GM18526 (cell line): Measurements from ENCODE around the gene DCHS1.

Experiments used
- POLR2A ChIP-seq: IDR thresholded peaks from 3 replicates; pipeline ENCODE4 v1.6.1; 2011; ENCODE audit not compliant: insufficient read length; ENCODE audit errors: extremely low read depth

DCHS1 gene

GRCh38 chr11:6637871-6638270 lies 17.7 kb downstream of the DCHS1 start:
- TF ChIP-seq POLR2A = no peak

DNA sequence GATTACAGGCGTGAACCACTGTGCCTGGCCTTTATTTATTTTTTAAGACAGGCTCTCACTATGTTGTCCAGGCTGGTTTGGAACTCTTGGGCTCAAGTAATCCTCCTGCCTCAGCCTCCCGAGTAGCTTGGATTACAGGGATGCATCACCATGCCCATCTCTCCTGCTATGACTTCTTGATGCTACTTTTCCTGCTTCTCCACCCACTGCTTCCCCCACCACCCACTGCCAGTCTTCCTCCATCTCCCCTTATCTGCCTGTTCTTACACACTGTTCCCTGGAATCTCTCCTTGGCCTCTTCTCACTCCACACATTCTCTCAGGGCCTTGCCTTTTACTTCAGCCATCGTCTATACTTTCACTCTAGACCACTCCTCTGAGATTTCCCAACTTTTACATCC lies 19.1 kb downstream of the DCHS1 start:
- TF ChIP-seq POLR2A = no peak

GRCh38 chr11:6635082-6635932 lies 20.3 kb downstream of the DCHS1 start:
- TF ChIP-seq POLR2A = no peak

GRCh38 chr11:6634534-6634933 lies 21.1 kb downstream of the DCHS1 start:
- TF ChIP-seq POLR2A = no peak

DNA sequence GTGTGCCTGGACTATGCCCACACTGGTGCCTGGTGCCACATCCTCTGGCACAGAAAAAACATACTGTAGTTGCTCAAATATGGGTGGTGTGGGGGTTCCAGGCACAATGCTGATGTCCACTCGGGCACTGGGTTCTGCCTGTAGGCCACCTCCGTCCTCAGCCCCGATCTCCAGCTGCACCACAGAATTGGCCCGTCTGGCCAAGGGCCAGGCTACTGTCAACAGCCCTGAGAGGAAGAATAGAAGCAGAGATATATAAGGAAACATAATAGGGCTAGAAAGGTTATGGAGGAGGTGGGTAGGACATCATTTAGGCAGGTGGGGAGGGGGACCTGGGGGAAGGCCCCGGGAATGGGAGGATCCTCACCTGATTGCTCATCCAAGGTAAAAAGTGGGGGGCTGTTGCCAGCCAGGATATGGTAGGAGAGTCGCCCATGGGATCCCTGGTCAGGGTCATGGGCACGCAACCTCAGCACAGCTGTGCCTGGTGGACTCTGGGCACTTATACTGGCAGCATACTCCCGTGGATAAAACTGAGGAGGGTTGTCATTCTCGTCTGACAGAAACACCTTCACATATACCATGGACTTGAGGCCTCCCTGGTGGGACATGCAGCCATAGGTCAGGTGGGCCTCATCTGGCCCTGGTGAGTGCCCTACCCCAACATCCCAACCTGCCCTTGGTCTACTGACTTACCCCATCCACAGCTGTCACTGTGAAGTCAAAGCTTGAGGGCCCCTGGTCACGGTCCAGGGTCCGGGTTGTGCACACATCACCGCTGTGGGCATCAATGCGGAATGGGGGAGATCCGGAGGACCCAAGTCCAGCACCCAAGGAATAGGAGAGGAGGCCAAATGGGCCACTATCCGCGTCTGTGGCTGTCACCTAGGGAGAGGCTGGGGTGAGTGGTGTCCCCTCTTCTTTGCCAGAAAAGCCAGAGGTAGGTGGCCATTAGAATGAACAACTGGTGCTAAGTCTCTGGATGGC lies 21.9 kb downstream of the DCHS1 start:
- TF ChIP-seq POLR2A = no peak

DNA sequence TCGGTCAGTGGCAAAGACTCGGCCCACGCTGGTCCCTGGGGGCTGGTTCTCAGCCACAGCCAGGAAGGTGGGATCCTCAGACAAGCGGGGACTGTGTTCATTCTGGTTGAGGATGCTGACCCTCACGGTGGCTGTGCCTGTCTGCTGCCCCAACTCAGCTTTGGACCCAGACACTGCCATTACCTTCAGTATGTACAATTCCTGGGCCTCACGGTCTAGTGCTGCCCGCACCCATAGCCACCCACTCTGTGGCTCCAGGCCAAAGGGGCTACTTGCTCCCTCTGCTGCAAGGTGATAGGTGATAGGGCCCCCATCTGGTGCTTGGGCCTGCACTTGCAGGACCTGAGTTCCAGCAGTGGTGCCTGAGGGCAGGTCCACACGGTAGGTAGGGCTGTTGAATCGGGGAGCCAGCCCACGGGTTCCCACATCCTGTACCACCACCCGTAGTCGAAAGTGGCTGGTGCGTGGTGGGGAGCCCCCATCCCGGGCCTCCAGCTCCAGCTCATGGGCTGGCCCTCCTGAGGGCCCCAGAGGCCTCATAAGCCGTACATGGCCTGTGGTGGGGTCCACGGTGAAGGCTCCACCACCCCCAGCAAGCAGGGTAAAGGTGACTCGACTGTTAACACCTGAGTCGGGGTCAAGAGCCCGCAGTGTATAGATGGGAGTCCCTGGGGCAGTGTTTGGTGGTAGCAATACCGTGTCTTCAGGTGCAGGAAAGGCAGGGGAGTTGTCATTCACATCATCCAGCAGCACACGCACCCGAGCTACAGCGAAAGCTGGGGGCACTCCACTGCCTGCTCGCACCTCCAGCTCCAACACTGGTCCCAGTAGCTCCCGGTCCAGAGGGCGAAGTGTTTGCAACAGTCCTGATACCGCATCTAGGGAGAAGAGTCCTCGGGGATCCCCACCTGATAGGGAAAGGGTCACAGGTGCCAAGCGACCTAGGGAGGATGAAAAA lies 23.2 kb downstream of the DCHS1 start:
- no peak for TF ChIP-seq POLR2A

DNA sequence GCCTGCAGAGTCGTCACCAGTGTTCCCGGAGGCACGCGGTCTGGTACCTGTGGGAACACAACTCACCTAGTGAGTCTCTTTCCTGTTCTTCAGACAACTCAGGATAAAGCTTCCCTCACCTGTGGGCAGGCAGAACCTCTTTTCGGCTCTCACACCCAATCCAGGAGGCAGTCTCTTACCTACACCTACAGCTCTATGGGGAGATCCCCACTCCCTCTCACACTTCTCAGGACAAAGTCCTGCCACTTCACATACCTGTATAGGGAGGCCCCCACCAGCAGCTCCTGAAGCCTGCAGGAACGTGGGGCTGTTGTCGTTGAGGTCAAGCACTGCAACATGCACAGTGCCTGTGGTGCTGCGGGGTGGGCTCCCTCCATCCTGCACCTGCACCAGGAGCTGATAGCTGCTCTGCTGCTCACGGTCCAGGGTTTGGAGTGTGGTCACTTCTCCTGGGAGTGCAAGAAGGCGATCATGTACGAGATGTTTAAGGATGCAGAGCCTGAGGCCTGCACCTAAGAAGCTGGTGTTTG lies 24.2 kb downstream of the DCHS1 start:
- TF ChIP-seq POLR2A = no peak

GRCh38 chr11:6630632-6631291 lies 24.8 kb downstream of the DCHS1 start:
- no peak for TF ChIP-seq POLR2A

GRCh38 chr11:6629892-6630631 lies 25.5 kb downstream of the DCHS1 start:
- no peak for TF ChIP-seq POLR2A

DNA sequence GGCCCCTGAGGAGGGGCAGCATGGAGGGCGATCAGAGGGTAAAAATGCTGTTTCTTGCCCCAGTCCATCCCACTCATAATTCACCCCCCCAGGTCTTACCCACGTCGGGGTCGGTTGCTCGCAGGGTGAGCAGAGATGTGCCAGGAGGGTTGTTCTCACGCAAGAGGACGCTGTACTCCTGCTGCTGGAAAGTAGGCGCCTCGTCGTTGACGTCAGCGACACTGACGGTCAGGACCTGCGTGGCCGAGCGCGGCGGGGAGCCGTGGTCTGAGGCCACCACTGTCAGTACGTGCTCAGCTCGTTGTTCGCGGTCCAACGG lies 26.1 kb downstream of the DCHS1 start:
- TF ChIP-seq POLR2A = no peak

DNA sequence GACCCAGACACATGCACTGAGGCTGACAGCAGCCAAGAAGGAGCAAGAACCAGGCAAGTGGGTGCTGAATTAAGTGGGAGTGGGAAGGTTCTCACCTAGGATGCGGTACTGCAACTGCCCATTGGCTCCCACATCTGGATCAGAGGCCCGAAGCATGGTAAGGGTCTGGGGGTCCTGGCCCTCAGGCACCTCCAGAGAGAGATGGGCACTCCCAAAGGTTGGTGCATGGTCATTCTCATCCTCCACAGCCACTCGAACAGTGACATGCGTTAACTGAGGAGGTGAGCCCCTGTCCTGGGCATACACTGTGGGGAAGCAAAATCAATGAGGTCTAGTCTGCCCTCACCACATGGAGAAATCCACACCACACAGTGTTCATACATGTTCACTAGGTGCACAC lies 27.1 kb downstream of the DCHS1 start:
- TF ChIP-seq POLR2A = no peak

DNA sequence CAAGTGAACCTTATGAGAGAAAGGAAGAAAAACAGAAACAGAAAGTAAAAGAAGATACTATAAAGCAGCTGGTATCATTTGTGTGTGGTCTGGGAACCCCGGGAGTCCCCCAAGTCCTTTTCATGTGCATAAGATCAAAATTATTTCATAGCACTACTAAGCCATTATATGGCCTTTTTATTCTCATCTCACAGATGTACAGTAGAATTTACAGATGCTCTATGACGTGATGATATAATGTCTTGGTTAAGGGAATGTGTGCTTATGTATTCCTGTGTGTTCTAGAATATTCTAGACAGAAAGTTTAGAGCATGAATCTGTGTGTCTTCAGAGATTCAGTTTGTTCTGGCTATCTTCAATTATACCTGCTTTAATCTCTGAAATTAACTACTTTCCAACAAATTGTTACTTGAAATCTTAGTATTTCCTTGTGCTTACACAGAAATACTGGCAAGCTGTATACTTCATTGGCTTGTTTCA lies 27.8 kb downstream of the DCHS1 start:
- TF ChIP-seq POLR2A = no peak

DNA sequence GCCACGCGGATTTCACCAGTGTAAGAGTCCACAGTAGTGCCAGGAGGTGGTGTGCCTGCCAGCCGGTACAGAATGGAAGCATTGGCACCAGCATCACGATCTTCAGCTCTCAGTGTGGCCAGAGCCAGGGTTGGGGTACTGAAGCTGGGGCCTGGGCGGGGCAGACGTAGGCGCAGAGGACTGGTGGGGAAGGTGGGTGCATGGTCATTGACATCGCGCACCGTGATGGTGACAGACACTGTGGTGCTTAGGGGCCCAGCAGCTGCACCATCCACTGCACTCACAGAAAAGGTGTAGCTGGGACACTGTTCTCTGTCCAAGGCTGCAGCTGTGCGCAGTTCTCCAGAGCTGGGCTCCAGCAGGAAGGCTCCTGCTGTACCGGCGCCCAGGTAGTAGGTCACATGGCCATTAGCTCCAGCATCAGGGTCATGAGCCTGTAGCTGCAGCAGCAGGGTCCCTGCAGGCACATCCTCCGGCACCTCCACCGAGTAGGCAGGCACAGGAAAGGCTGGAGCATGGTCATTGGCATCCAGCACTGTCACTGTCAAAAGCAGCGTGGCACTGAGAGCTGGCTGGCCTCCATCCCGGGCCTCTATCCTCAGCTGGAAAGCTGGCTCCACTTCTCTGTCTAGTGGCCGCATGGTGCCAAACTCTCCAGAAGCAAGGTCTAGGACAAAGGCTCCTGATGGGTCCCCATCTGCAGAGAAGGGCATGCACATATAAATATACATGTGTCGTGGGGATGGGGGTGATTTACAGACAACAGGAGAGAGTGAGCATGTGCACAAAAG lies 28.4 kb downstream of the DCHS1 start:
- TF ChIP-seq POLR2A = no peak
